K562 (cell line): Measurements from ENCODE around the gene SOWAHA. TPM values are rescaled to one million over a fixed set of nuclear protein-coding genes. Genes with fewer than 3 reads are reported as not detected.
A peak's percentile ranks its signal among the peaks of the same experiment; 100 is the strongest.

Experiments
- ATAC-seq: fragments of 200-7000 bp; cut with Tn5 transposase; 3 replicates; pipeline ENCODE4 v1.9.1; 2020; ENCODE audit warnings: moderate library complexity
- BruUV-seq: library from RNA; stranded (reverse); fragments of 400-500 nt; replicated peaks from 2 replicates; lab custom pipeline; 2021; lab: Mats Ljungman, UMichigan
- CTCF ChIA-PET: fragments of 300-600 bp; formaldehyde crosslinking; extraction: SDS; loops from one replicate; lab custom pipeline; 2021; ENCODE audit warnings: low intra/inter-chr PET ratio; lab: Yijun Ruan, JAX
- POLR2A ChIA-PET: fragments of 300-600, 350-650 bp; sonication (Branson Sonifier 250); formaldehyde crosslinking; extraction: SDS; loops from one replicate; lab custom pipeline; 2021; ENCODE audit warnings: antibody characterized with exemption, inconsistent platforms; lab: Yijun Ruan, JAX
- DNase-seq, 4 experiments: peaks; one replicate each; pipeline versions ENCODE4 v3.0.0 to v3.0.0-alpha.2; 2011 to 2018; ENCODE audit warnings: low spot score in 3 of 4, mixed read lengths in 3 of 4; ENCODE audit errors: extremely low read depth in 1 of 4
- FAIRE-seq: peaks from 2 replicates; lab custom pipeline; 2011; peaks lifted over from hg19 to GRCh38; lab: Jason Lieb, UNC
- H2AFZ ChIP-seq: 2 replicates; pipeline ENCODE4 v1.6.0; 2011; ENCODE audit warnings: low read depth, low read length, control low read depth, inconsistent platforms
- H3K27ac ChIP-seq: fragments of 200-600 bp; 3 replicates; pipeline ENCODE4 v1.8.0; 2011; ENCODE audit warnings: low read depth, mild to moderate bottlenecking, control low read depth, inconsistent platforms, low read length, moderate library complexity, mixed read lengths; ENCODE audit errors: extremely low read depth
- H3K27me3 ChIP-seq, 2 experiments: fragments of 300-600 bp in 1 of 2; 2 replicates in 1 of 2; 3 replicates in 1 of 2; pipeline versions ENCODE4 v1.6.0 to v1.8.0; 2011; ENCODE audit warnings: inconsistent platforms in 2 of 2, low read length in 2 of 2, mild to moderate bottlenecking in 1 of 2, mixed read lengths in 1 of 2, moderate library complexity in 1 of 2; ENCODE audit not compliant: control insufficient read depth in 2 of 2, insufficient read depth in 2 of 2
- H3K36me3 ChIP-seq: fragments of 300-600 bp; 3 replicates; pipeline ENCODE4 v1.8.0; 2011; ENCODE audit warnings: mild to moderate bottlenecking, low read length, inconsistent platforms; ENCODE audit not compliant: control insufficient read depth, insufficient read depth
- H3K4me1 ChIP-seq, 2 experiments: fragments of 200-600 bp in 1 of 2; replicated peaks in 1 of 2; 2 replicates in 1 of 2; 3 replicates in 1 of 2; pipeline versions ENCODE4 v1.5.1 to v1.8.0; 2011; ENCODE audit warnings: inconsistent platforms in 2 of 2, low read length in 2 of 2, mild to moderate bottlenecking in 1 of 2, mixed read lengths in 1 of 2, moderate library complexity in 1 of 2; ENCODE audit not compliant: control insufficient read depth in 2 of 2, insufficient read depth in 2 of 2
- H3K4me2 ChIP-seq: 2 replicates; pipeline ENCODE4 v1.6.1; 2011; ENCODE audit warnings: low read length, control low read depth, inconsistent platforms, mixed read lengths; ENCODE audit not compliant: insufficient read depth
- H3K4me3 ChIP-seq: fragments of 200-600 bp; sonication (generic), shearing (Covaris generic); 2 replicates; pipeline ENCODE4 v1.5.1; 2016; ENCODE audit warnings: control low read depth, inconsistent platforms
- H3K79me2 ChIP-seq: fragments of 200-600 bp; 3 replicates; pipeline ENCODE4 v1.8.0; 2011; ENCODE audit warnings: low read length, inconsistent platforms; ENCODE audit not compliant: control insufficient read depth, insufficient read depth
- H3K9ac ChIP-seq, 2 experiments: 2 replicates each; pipeline versions ENCODE4 v1.6.0 to v1.6.1; 2011; ENCODE audit warnings: low read depth in 2 of 2, low read length in 2 of 2, control low read depth in 1 of 2, inconsistent platforms in 1 of 2, mild to moderate bottlenecking in 1 of 2, mixed read lengths in 1 of 2; ENCODE audit not compliant: insufficient read depth in 1 of 2
- H3K9me1 ChIP-seq: one replicate; pipeline ENCODE4 v1.6.0; 2011; ENCODE audit warnings: inconsistent platforms, mild to moderate bottlenecking, low read length, moderate library complexity; ENCODE audit not compliant: control insufficient read depth, insufficient read depth
- H3K9me3 ChIP-seq: replicated peaks from 2 replicates; pipeline ENCODE4 v1.5.1; 2011; ENCODE audit warnings: low read depth, low read length, inconsistent platforms; ENCODE audit not compliant: control insufficient read depth, insufficient read depth
- H4K20me1 ChIP-seq: replicated peaks from 2 replicates; pipeline ENCODE4 v1.6.1; 2011; ENCODE audit warnings: low read length, inconsistent platforms, mixed read lengths; ENCODE audit not compliant: control insufficient read depth, insufficient read depth
- BMI1 ChIP-seq: fragments of 150-350 bp; IDR thresholded peaks from 2 replicates; pipeline ENCODE4 v1.6.1; 2014; ENCODE audit warnings: low read length
- ELF1 ChIP-seq: fragments of 200-800 bp; sonication (Bioruptor generic); IDR thresholded peaks from 2 replicates; pipeline ENCODE4 v1.6.1; 2016; ENCODE audit warnings: missing genetic modification characterization, missing compliant biosample characterization
- EZH2 ChIP-seq: IDR thresholded peaks from 2 replicates; pipeline ENCODE4 v1.6.1; 2012; ENCODE audit warnings: low read depth, mild to moderate bottlenecking, inconsistent platforms, low read length, borderline replicate concordance
- FIP1L1 ChIP-seq: fragments of 200-400 bp; formaldehyde crosslinking; IDR thresholded peaks from 2 replicates; pipeline ENCODE4 v1.6.1; 2018; ENCODE audit warnings: mild to moderate bottlenecking, low read depth, low read length; ENCODE audit not compliant: poor library complexity, severe bottlenecking
- NR1H2 ChIP-seq: sonication (generic); formaldehyde crosslinking; IDR thresholded peaks from 2 replicates; pipeline ENCODE4 v1.4.0; 2020; ENCODE audit warnings: mild to moderate bottlenecking, missing genetic modification reagents
- TBP ChIP-seq: optimal IDR thresholded peaks from 2 replicates; pipeline ENCODE3; 2011; ENCODE audit warnings: low read depth, low read length, improper control_type of control experiment
- ZNF140 ChIP-seq: fragments of 250-450 bp; sonication (Bioruptor Pico); IDR thresholded peaks from 2 replicates; pipeline ENCODE4 v1.8.0; 2021; ENCODE audit warnings: moderate library complexity, mild to moderate bottlenecking, inconsistent platforms
- ZNF583 ChIP-seq: fragments of 250-450 bp; sonication (Bioruptor Pico); IDR thresholded peaks from 2 replicates; pipeline ENCODE4 v1.4.0; 2020
- WGBS: fragments of 100-300 bp; shearing (Covaris generic); methylation state at CpG from one replicate; pipeline ENCODE4 v1.1.6; 2016; ENCODE audit warnings: low coverage, mixed read lengths; ENCODE audit not compliant: insufficient coverage; ENCODE audit errors: missing lambda C conversion rate; 5-methylcytosine and 5-hydroxymethylcytosine counted together
- in situ Hi-C: fragments of 300-500 bp; cut with MboI; formaldehyde crosslinking; loops from 4 replicates; pipeline ENCODE4 v1.15.0; 2018; ENCODE audit warnings: inconsistent platforms, mixed read lengths
- intact Hi-C: fragments of 100-400 bp; cut with micrococcal nuclease; formaldehyde crosslinking; loops from 2 replicates; pipeline ENCODE4 v1.14.2; 2022
- polyA plus RNA-seq, 8 experiments: library from polyadenylated mRNA; depleted of rRNA in 4 of 8; stranded (reverse) in 5 of 8; unstranded in 3 of 8; fragments of >200 nt; fragmentation: Nextera tagmentation in 2 of 8; fragmentation: Illumina TruSeq in 1 of 8; extraction: Ambion mirVana in 2 of 8; extraction: Trizol in 1 of 8; gene quantifications; 2 replicates each; pipeline versions ENCODE4 v1.2.1 to v1.2.3, GENCODE V29; 2011 to 2014; ENCODE audit warnings: inconsistent platforms in 1 of 8, missing spikeins in 1 of 8
- total RNA-seq, 7 experiments: library from RNA; depleted of rRNA in 6 of 7; stranded (reverse); fragments of >200 nt in 6 of 7; fragmentation: Illumina TruSeq in 2 of 7; extraction: Trizol in 2 of 7; gene quantifications; 2 replicates each; pipeline versions ENCODE4 v1.2.1 to v1.2.3, GENCODE V29; 2011 to 2021; ENCODE audit warnings: low replicate concordance in 1 of 7
- TF ChIP-seq, protein P1 (sequence below): fragments of 450-650 bp; conservative IDR thresholded peaks from 2 replicates; pipeline ENCODE4 v1.6.1; 2016; ENCODE audit warnings: missing genetic modification characterization, low read depth, mild to moderate bottlenecking, missing compliant biosample characterization, moderate library complexity
- TF ChIP-seq, protein P2 (sequence below), 2 experiments: fragments of 450-650 bp; formaldehyde crosslinking in 1 of 2; IDR thresholded peaks; 2 replicates each; pipeline versions ENCODE4 v1.4.0 to v1.6.1; 2014 to 2020; ENCODE audit warnings: mild to moderate bottlenecking in 2 of 2, borderline replicate concordance in 1 of 2, low read depth in 1 of 2

The SOWAHA gene
- total and polyA plus RNA-seq, 9 of the 15 experiments (the other 6 are each of a cell fraction or from before 2014, with no cell fraction given): not detected

- Histone ChIP-seq H2AFZ (peak overlapping the region; percentile 62), H3K4me2 (0 out of 2 replicates have a peak overlapping the region, but pooled peaks have one; percentile 9), H4K20me1 (no peaks in the 10 kb centered on the region), H3K9ac (peak overlapping the region; percentile 4 to 70; a peak in 1 of 4 replicates), H3K9me3 (no peaks in the 10 kb centered on the region; the same call in 1 of the 2 replicates), H3K27me3 (no peaks in the 10 kb centered on the region), H3K4me3 (no peak overlapping the region), H3K27ac (no peak overlapping the region), H3K9me1 (no peaks in the 10 kb centered on the region), H3K79me2 (no peaks in the 10 kb centered on the region), H3K4me1 (peaks cover 7 to 10% of the 10 kb centered on the region in 2 experiments; a peak in 3 of 5 replicates), H3K36me3 (no peaks in the 10 kb centered on the region)
- POLR2A ChIA-PET: interaction anchor here (0.8 to 1.9 kb wide), 9 partner anchors 10 to 75 kb away, joined by 3 to 9 read pairs (median 4); no protein-coding TSS in a partner anchor
- CTCF ChIA-PET: no interaction called here
- in situ Hi-C loops (no loop called here), intact Hi-C loops (loop anchor here (2.0 kb wide), 2 partner anchors 32 to 60 kb away; partner anchors contain the start of genes GDF9 and UQCRQ)
- peak; percentile 93 for ATAC-seq
- DNase-seq: peak in 2 of 4 experiments; percentile 60 to 70
- FAIRE-seq: peak; percentile 70
- BruUV-seq: no TSS peak
- 39% methylated on average over 12 of the region's 12 CpGs for WGBS
- TF ChIP-seq ZNF140 (CRISPR knock-in tag) (no peak), BMI1 (no peak), EZH2 (no peak), TBP (no peak), ZNF583 (no peak), NR1H2 (CRISPR knock-in tag) (no peak), ELF1 (tag) (no peak), FIP1L1 (no peak)
- TF ChIP-seq, protein P1, sequence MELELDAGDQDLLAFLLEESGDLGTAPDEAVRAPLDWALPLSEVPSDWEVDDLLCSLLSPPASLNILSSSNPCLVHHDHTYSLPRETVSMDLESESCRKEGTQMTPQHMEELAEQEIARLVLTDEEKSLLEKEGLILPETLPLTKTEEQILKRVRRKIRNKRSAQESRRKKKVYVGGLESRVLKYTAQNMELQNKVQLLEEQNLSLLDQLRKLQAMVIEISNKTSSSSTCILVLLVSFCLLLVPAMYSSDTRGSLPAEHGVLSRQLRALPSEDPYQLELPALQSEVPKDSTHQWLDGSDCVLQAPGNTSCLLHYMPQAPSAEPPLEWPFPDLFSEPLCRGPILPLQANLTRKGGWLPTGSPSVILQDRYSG (tag): no peak
- TF ChIP-seq, protein P2, sequence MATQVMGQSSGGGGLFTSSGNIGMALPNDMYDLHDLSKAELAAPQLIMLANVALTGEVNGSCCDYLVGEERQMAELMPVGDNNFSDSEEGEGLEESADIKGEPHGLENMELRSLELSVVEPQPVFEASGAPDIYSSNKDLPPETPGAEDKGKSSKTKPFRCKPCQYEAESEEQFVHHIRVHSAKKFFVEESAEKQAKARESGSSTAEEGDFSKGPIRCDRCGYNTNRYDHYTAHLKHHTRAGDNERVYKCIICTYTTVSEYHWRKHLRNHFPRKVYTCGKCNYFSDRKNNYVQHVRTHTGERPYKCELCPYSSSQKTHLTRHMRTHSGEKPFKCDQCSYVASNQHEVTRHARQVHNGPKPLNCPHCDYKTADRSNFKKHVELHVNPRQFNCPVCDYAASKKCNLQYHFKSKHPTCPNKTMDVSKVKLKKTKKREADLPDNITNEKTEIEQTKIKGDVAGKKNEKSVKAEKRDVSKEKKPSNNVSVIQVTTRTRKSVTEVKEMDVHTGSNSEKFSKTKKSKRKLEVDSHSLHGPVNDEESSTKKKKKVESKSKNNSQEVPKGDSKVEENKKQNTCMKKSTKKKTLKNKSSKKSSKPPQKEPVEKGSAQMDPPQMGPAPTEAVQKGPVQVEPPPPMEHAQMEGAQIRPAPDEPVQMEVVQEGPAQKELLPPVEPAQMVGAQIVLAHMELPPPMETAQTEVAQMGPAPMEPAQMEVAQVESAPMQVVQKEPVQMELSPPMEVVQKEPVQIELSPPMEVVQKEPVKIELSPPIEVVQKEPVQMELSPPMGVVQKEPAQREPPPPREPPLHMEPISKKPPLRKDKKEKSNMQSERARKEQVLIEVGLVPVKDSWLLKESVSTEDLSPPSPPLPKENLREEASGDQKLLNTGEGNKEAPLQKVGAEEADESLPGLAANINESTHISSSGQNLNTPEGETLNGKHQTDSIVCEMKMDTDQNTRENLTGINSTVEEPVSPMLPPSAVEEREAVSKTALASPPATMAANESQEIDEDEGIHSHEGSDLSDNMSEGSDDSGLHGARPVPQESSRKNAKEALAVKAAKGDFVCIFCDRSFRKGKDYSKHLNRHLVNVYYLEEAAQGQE (IDR thresholded peaks at IDR 0.05; ENCODE audit: borderline replicate concordance): peak; percentile 49; the same call in 1 of the 2 replicates
- TF ChIP-seq, protein P2 (CRISPR knock-in tag; IDR thresholded peaks at IDR 0.05; ENCODE audit: low read depth): no peak
These were observed 5.8 kb upstream of the SOWAHA start for GRCh38 chr5:132807163-132807838.
